CD14-positive monocyte (primary cell): ENCODE measurements around the gene STRIP2. TPM values are rescaled to one million over a fixed set of nuclear protein-coding genes. Genes with fewer than 3 reads are reported as not detected.

Source experiments
- DNase-seq, 3 donors: peaks; one replicate each; pipeline ENCODE4 v3.0.0-alpha.2; 2011 to 2022
- H2AFZ ChIP-seq: 2 replicates; pipeline ENCODE4 v1.6.0; 2012; ENCODE audit warnings: mild to moderate bottlenecking, low read depth, low read length, inconsistent platforms; ENCODE audit not compliant: insufficient read depth, poor library complexity, severe bottlenecking
- H3K27ac ChIP-seq, 2 donors: 1 replicate in 1 of 2; 2 replicates in 1 of 2; pipeline ENCODE4 v1.5.1; 2012 to 2013; ENCODE audit warnings: low read length in 2 of 2, control low read depth in 1 of 2, inconsistent platforms in 1 of 2, low read depth in 1 of 2, mild to moderate bottlenecking in 1 of 2
- H3K27me3 ChIP-seq, 2 donors: one replicate each; pipeline versions ENCODE4 v1.6.0 to v1.6.1; 2011 to 2013; ENCODE audit warnings: low read length in 2 of 2; ENCODE audit not compliant: control insufficient read depth in 2 of 2, insufficient read depth in 2 of 2
- H3K36me3 ChIP-seq, 2 donors: replicated peaks in 1 of 2; 1 replicate in 1 of 2; 2 replicates in 1 of 2; pipeline versions ENCODE4 v1.5.1 to v1.6.1; 2012 to 2013; ENCODE audit warnings: low read length in 2 of 2, control low read depth in 1 of 2, inconsistent platforms in 1 of 2, mild to moderate bottlenecking in 1 of 2; ENCODE audit not compliant: insufficient read depth in 2 of 2, control insufficient read depth in 1 of 2
- H3K4me1 ChIP-seq, 2 donors: 1 replicate in 1 of 2; 2 replicates in 1 of 2; pipeline versions ENCODE4 v1.5.1 to v1.6.1; 2012 to 2013; ENCODE audit warnings: low read length in 2 of 2, control low read depth in 1 of 2, inconsistent platforms in 1 of 2, mild to moderate bottlenecking in 1 of 2, moderate library complexity in 1 of 2; ENCODE audit not compliant: insufficient read depth in 2 of 2, control insufficient read depth in 1 of 2
- H3K4me2 ChIP-seq: replicated peaks from 2 replicates; pipeline ENCODE3; 2012; ENCODE audit warnings: low read length, moderate library complexity, mild to moderate bottlenecking; ENCODE audit not compliant: poor library complexity, severe bottlenecking; ENCODE audit errors: extremely low read depth
- H3K4me3 ChIP-seq, 3 experiments: fragments of 200-600 bp in 1 of 3; sonication (generic) in 1 of 3; replicated peaks in 1 of 3; 1 replicate in 2 of 3; 2 replicates in 1 of 3; pipeline ENCODE4 v1.5.1; 2011 to 2013; ENCODE audit warnings: low read length in 3 of 3, mild to moderate bottlenecking in 3 of 3, control low read depth in 2 of 3, low read depth in 2 of 3, inconsistent platforms in 1 of 3, moderate library complexity in 1 of 3
- H3K79me2 ChIP-seq: 2 replicates; pipeline ENCODE4 v1.6.0; 2012; ENCODE audit warnings: mild to moderate bottlenecking, control low read depth, inconsistent platforms, low read length, moderate library complexity; ENCODE audit not compliant: insufficient read depth
- H3K9ac ChIP-seq: 2 replicates; pipeline ENCODE4 v1.6.0; 2017; ENCODE audit warnings: low read length, mild to moderate bottlenecking; ENCODE audit not compliant: insufficient read depth, poor library complexity, severe bottlenecking
- H3K9me3 ChIP-seq, 2 donors: replicated peaks in 1 of 2; 1 replicate in 1 of 2; 2 replicates in 1 of 2; pipeline versions ENCODE4 v1.5.1 to v1.6.1; 2012 to 2013; ENCODE audit warnings: low read length in 2 of 2, control low read depth in 1 of 2; ENCODE audit not compliant: control insufficient read depth in 1 of 2, insufficient read depth in 1 of 2
- H4K20me1 ChIP-seq: 2 replicates; pipeline ENCODE4 v1.6.0; 2012; ENCODE audit warnings: mild to moderate bottlenecking, low read length, control low read depth, moderate library complexity; ENCODE audit not compliant: insufficient read depth
- H3K27ac Mint-ChIP-seq, 7 donors: one replicate each; pipeline ENCODE4 v1.8.0; 2020; ENCODE audit warnings: mild to moderate bottlenecking in 7 of 7, mixed read lengths in 7 of 7, moderate library complexity in 6 of 7, inconsistent platforms in 2 of 7
- H3K27me3 Mint-ChIP-seq, 3 donors: one replicate each; pipeline ENCODE4 v1.8.0; 2021 to 2022; ENCODE audit warnings: low read depth in 3 of 3, mild to moderate bottlenecking in 3 of 3, mixed read lengths in 3 of 3, moderate library complexity in 3 of 3, inconsistent platforms in 1 of 3
- H3K36me3 Mint-ChIP-seq, 2 donors: one replicate each; pipeline ENCODE4 v1.8.0; 2020; ENCODE audit warnings: mixed read lengths in 2 of 2, inconsistent platforms in 1 of 2, mild to moderate bottlenecking in 1 of 2
- H3K4me1 Mint-ChIP-seq: one replicate; pipeline ENCODE4 v1.8.0; 2020; ENCODE audit warnings: mild to moderate bottlenecking, mixed read lengths
- H3K4me3 Mint-ChIP-seq, 2 donors: one replicate each; pipeline ENCODE4 v1.8.0; 2020; ENCODE audit warnings: mild to moderate bottlenecking in 2 of 2, mixed read lengths in 2 of 2, moderate library complexity in 1 of 2
- H3K9me3 Mint-ChIP-seq, 7 donors: one replicate each; pipeline ENCODE4 v1.8.0; 2020 to 2022; ENCODE audit warnings: mixed read lengths in 7 of 7, mild to moderate bottlenecking in 6 of 7, moderate library complexity in 6 of 7, inconsistent platforms in 2 of 7
- WGBS: methylation state at CpG from one replicate; pipeline ENCODE4 v1.1.5; 2013; ENCODE audit warnings: missing lambda C conversion rate; ENCODE audit not compliant: insufficient coverage; 5-methylcytosine and 5-hydroxymethylcytosine counted together
- intact Hi-C, 2 donors: fragments of 100-400 bp; cut with micrococcal nuclease; formaldehyde crosslinking; loops; one replicate each; pipeline versions ENCODE4 v1.15.0 to v1.15.1; 2023
- polyA plus RNA-seq, 3 donors: library from polyadenylated mRNA; depleted of rRNA in 1 of 3; unstranded in 2 of 3; stranded (reverse) in 1 of 3; fragments of 300-500 nt in 2 of 3; fragments of >200 nt in 1 of 3; fragmentation: Illumina TruSeq in 2 of 3; gene quantifications; 1 replicate in 2 of 3; 2 replicates in 1 of 3; pipeline ENCODE4 v1.2.3, GENCODE V29; 2012 to 2021
- TF ChIP-seq, protein P1 (sequence below): fragments of 200-600 bp; IDR thresholded peaks from one replicate; pipeline ENCODE4 v1.8.0; 2022; ENCODE audit warnings: antibody characterized with exemption, mild to moderate bottlenecking

The STRIP2 gene
- polyA plus RNA-seq, 3 donors, result 0.11 to 0.12 TPM; not detected in 1

DNA sequence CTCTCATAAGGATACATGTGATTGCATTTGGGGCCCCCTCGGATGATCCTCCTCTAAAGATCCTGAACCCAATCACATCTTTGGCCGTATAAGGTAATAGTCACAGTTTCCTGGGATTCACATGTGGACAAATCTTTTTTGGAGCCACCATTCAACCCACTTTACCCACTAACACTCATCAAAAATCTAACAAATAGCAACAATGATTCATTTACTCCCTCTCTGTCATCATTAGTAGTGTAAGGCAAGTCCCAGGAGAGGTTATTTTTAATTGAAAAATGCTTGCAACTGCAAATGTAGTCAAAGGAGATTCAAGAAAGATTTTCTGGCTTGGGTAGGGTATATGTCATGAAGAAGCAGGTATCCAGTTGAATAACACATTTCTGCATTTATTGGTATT lies 58.2 kb downstream of the STRIP2 start:
- DNase-seq, result no peak
- Histone ChIP-seq H3K36me3 (no peaks in the 10 kb centered on the region), H2AFZ (no peak overlapping the region), H3K27ac (no peak overlapping the region), H3K79me2 (no peaks in the 10 kb centered on the region), H3K9ac (no peak overlapping the region), H3K9me3 (no peaks in the 10 kb centered on the region), H3K4me1 (no peaks in the 10 kb centered on the region), H3K27me3 (no peaks in the 10 kb centered on the region), H3K4me2 (no peak overlapping the region), H3K4me3 (no peak overlapping the region), H4K20me1 (no peaks in the 10 kb centered on the region)
- Mint-ChIP-seq H3K4me3 (no peak overlapping the region), H3K36me3 (no peaks in the 10 kb centered on the region), H3K4me1 (peaks cover 3% of the 10 kb centered on the region), H3K27me3 (peaks cover 0 to 5% (median 4%) of the 10 kb centered on the region in 3 donors), H3K27ac (peak overlapping the region in 1 of 7 donors; percentile 31), H3K9me3 (peaks cover 0 to 5% (median 2%) of the 10 kb centered on the region in 7 donors)
- TF ChIP-seq, protein P1, sequence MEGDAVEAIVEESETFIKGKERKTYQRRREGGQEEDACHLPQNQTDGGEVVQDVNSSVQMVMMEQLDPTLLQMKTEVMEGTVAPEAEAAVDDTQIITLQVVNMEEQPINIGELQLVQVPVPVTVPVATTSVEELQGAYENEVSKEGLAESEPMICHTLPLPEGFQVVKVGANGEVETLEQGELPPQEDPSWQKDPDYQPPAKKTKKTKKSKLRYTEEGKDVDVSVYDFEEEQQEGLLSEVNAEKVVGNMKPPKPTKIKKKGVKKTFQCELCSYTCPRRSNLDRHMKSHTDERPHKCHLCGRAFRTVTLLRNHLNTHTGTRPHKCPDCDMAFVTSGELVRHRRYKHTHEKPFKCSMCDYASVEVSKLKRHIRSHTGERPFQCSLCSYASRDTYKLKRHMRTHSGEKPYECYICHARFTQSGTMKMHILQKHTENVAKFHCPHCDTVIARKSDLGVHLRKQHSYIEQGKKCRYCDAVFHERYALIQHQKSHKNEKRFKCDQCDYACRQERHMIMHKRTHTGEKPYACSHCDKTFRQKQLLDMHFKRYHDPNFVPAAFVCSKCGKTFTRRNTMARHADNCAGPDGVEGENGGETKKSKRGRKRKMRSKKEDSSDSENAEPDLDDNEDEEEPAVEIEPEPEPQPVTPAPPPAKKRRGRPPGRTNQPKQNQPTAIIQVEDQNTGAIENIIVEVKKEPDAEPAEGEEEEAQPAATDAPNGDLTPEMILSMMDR, result no peak
- 100% methylated on average over 2 of the region's 2 CpGs for WGBS
- intact Hi-C loops, result no loop called here

DNA sequence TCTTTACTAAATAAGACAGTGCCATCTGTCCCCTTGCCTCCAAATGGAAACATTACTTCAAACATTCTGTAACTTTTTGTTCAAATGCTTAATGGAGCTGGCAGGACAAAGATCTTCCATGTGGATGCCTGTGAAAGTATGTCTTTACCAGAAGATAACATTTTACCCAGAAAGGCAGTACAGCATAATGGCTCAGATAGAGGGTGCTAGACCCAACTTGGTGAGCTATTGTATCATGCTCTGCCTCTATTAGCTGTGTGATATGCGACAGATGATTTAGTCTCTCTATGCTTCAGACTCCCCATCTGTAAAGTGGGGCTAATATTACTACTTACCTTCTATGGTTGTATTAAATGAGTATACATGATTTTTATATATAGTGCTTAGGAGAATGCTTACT lies 59.3 kb downstream of the STRIP2 start:
- TF ChIP-seq, protein P1, result no peak
- Mint-ChIP-seq H3K4me3 (no peak overlapping the region), H3K27me3 (peaks cover 0 to 5% (median 4%) of the 10 kb centered on the region in 3 donors), H3K27ac (no peak overlapping the region), H3K4me1 (peaks cover 3% of the 10 kb centered on the region), H3K36me3 (no peaks in the 10 kb centered on the region), H3K9me3 (peaks cover 0 to 5% (median 2%) of the 10 kb centered on the region in 7 donors)
- no CpG with 5 or more reads among the region's 1 CpG for WGBS
- Histone ChIP-seq H3K4me3 (no peak overlapping the region), H3K4me1 (no peaks in the 10 kb centered on the region), H3K27ac (no peak overlapping the region), H3K9ac (no peak overlapping the region), H2AFZ (no peak overlapping the region), H3K79me2 (no peaks in the 10 kb centered on the region), H3K4me2 (no peak overlapping the region), H4K20me1 (no peaks in the 10 kb centered on the region), H3K27me3 (no peaks in the 10 kb centered on the region), H3K9me3 (no peaks in the 10 kb centered on the region), H3K36me3 (no peaks in the 10 kb centered on the region)
- no peak for DNase-seq
- intact Hi-C loops, result no loop called here
